ENCODE data around the gene SAMD3. TPM values are rescaled to one million over a fixed set of nuclear protein-coding genes. Genes with fewer than 3 reads are reported as not detected.

SAMD3 gene
- polyA plus RNA-seq, 1 of the 3 experiments (the other 2 are of a cell fraction) = 16.0 TPM

DNA sequence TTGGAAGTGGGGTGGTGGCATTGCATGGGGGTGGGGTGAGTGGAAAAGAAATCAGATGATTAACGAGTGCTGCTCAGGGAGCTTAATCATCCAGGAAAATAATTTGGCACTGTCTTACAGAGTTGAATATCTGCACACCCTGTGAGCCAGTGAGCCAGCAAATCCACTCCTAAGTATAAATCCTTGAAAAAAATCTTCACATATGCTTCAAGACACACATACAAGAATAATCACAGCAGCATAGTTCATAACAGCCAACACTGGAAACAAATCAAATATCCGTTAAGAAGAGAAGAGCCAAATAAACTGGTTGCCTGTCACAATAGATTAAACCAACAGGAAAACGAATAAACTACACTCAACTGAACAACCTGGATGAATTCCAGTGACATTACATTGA lies 62.8 kb downstream of the SAMD3 start:
- Histone ChIP-seq H3K9me3 (no peaks in the 10 kb centered on the region), H3K4me2 (no peak overlapping the region), H3F3A (replicated peaks; ENCODE audit: insufficient read depth) (peaks cover 7% of the 10 kb centered on the region), H3K27ac (ENCODE audit: low read depth in 2 of 2, low read length in 1 of 2) (no peak overlapping the region), H3K4me1 (ENCODE audit: control insufficient read depth in 1 of 2, insufficient read depth in 2 of 2, low read depth in 1 of 2, low read length in 1 of 2) (no peaks in the 10 kb centered on the region), H3K9me2 (no peaks in the 10 kb centered on the region), H4K20me1 (ENCODE audit: insufficient read depth) (no peaks in the 10 kb centered on the region), H3K36me3 (replicated peaks in 1 of 2; ENCODE audit: control insufficient read depth in 1 of 2, insufficient read depth in 2 of 2, low read length in 1 of 2) (peaks cover 0 to 26% of the 10 kb centered on the region in 2 experiments), H3K9ac (no peak overlapping the region), H3K27me3 (ENCODE audit: insufficient read depth) (no peaks in the 10 kb centered on the region), H3K79me2 (ENCODE audit: insufficient read depth) (no peaks in the 10 kb centered on the region), H3K4me3 (ENCODE audit: low read depth in 2 of 2, low read length in 1 of 2) (no peak overlapping the region), H2AFZ (ENCODE audit: low read depth) (no peak overlapping the region)
- no peak for TF ChIP-seq ZBTB33 (IDR thresholded peaks at IDR 0.05; ENCODE audit: borderline replicate concordance, low read depth)
- 60% methylated on average over 3 of the region's 3 CpGs for WGBS (ENCODE audit: low lambda C conversion rate)
- ChIA-PET CTCF (no interaction called here), POLR2A (no interaction called here)
- no peak for DNase-seq

- POLR2A ChIA-PET = no interaction called here
- Histone ChIP-seq H3F3A (replicated peaks; ENCODE audit: insufficient read depth) (peaks cover 7% of the 10 kb centered on the region), H3K4me1 (ENCODE audit: control insufficient read depth in 1 of 2, insufficient read depth in 2 of 2, low read depth in 1 of 2, low read length in 1 of 2) (no peaks in the 10 kb centered on the region), H3K4me3 (ENCODE audit: low read depth in 2 of 2, low read length in 1 of 2) (no peak overlapping the region), H3K36me3 (replicated peaks in 1 of 2; ENCODE audit: control insufficient read depth in 1 of 2, insufficient read depth in 2 of 2, low read length in 1 of 2) (peaks cover 0 to 21% of the 10 kb centered on the region in 2 experiments), H3K27ac (ENCODE audit: low read depth in 2 of 2, low read length in 1 of 2) (no peak overlapping the region), H3K9ac (no peak overlapping the region), H3K27me3 (ENCODE audit: insufficient read depth) (no peaks in the 10 kb centered on the region), H3K9me3 (no peaks in the 10 kb centered on the region), H3K4me2 (no peak overlapping the region), H2AFZ (ENCODE audit: low read depth) (no peak overlapping the region), H3K9me2 (no peaks in the 10 kb centered on the region), H4K20me1 (ENCODE audit: insufficient read depth) (no peaks in the 10 kb centered on the region), H3K79me2 (ENCODE audit: insufficient read depth) (no peaks in the 10 kb centered on the region)
- DNase-seq = no peak
- 70% methylated on average over 4 of the region's 4 CpGs for WGBS (ENCODE audit: low lambda C conversion rate)
- CTCF ChIA-PET = no interaction called here
- TF ChIP-seq CHD2 (IDR thresholded peaks at IDR 0.05; ENCODE audit: low read length, partially characterized antibody) (no peak), EZH2phosphoT487 (IDR thresholded peaks at IDR 0.05; ENCODE audit: borderline replicate concordance, low read depth) (no peak), SMC3 (IDR thresholded peaks at IDR 0.05; ENCODE audit: low read depth, low read length) (no peak), GABPA (IDR thresholded peaks at IDR 0.05; ENCODE audit: low read depth) (no peak), PBX3 (IDR thresholded peaks at IDR 0.05) (no peak), RFX5 (IDR thresholded peaks at IDR 0.05; ENCODE audit: low read length) (no peak), IRF3 (IDR thresholded peaks at IDR 0.05; ENCODE audit: low read depth, low read length) (no peak), POLR2AphosphoS5 (IDR thresholded peaks at IDR 0.05; ENCODE audit: low read depth, low read length) (no peak), TAF1 (IDR thresholded peaks at IDR 0.05; ENCODE audit: borderline replicate concordance, low read depth, low read length) (no peak), MEF2A (IDR thresholded peaks at IDR 0.05; ENCODE audit: borderline replicate concordance, low read depth) (no peak), GATA2 (CRISPR knock-in tag; IDR thresholded peaks at IDR 0.05) (no peak), TCF12 (IDR thresholded peaks at IDR 0.05) (no peak), ZBTB33 (IDR thresholded peaks at IDR 0.05; ENCODE audit: borderline replicate concordance, low read depth) (no peak), RAD21 (IDR thresholded peaks at IDR 0.05; ENCODE audit: low read length) (no peak)
- TF ChIP-seq, protein P1, sequence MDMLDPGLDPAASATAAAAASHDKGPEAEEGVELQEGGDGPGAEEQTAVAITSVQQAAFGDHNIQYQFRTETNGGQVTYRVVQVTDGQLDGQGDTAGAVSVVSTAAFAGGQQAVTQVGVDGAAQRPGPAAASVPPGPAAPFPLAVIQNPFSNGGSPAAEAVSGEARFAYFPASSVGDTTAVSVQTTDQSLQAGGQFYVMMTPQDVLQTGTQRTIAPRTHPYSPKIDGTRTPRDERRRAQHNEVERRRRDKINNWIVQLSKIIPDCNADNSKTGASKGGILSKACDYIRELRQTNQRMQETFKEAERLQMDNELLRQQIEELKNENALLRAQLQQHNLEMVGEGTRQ (IDR thresholded peaks at IDR 0.05; ENCODE audit: borderline replicate concordance, low read depth, low read length) = no peak
- TF ChIP-seq, protein P2, sequence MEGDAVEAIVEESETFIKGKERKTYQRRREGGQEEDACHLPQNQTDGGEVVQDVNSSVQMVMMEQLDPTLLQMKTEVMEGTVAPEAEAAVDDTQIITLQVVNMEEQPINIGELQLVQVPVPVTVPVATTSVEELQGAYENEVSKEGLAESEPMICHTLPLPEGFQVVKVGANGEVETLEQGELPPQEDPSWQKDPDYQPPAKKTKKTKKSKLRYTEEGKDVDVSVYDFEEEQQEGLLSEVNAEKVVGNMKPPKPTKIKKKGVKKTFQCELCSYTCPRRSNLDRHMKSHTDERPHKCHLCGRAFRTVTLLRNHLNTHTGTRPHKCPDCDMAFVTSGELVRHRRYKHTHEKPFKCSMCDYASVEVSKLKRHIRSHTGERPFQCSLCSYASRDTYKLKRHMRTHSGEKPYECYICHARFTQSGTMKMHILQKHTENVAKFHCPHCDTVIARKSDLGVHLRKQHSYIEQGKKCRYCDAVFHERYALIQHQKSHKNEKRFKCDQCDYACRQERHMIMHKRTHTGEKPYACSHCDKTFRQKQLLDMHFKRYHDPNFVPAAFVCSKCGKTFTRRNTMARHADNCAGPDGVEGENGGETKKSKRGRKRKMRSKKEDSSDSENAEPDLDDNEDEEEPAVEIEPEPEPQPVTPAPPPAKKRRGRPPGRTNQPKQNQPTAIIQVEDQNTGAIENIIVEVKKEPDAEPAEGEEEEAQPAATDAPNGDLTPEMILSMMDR (IDR thresholded peaks at IDR 0.05) = no peak
- TF ChIP-seq, protein P3, sequence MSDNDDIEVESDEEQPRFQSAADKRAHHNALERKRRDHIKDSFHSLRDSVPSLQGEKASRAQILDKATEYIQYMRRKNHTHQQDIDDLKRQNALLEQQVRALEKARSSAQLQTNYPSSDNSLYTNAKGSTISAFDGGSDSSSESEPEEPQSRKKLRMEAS (IDR thresholded peaks at IDR 0.05; ENCODE audit: low read depth) = no peak
These were observed 64.2 kb downstream of the SAMD3 start for GRCh38 chr6:130158548-130158947.
